Measurements from ENCODE around the gene RHOF. TPM values are rescaled to one million over a fixed set of nuclear protein-coding genes. Genes with fewer than 3 reads are reported as not detected.

RHOF gene
- total and polyA plus RNA-seq, 2 of the 13 experiments (the other 11 are each of a cell fraction or from before 2014, with no cell fraction given) = 14.6 to 32.2 TPM

DNA sequence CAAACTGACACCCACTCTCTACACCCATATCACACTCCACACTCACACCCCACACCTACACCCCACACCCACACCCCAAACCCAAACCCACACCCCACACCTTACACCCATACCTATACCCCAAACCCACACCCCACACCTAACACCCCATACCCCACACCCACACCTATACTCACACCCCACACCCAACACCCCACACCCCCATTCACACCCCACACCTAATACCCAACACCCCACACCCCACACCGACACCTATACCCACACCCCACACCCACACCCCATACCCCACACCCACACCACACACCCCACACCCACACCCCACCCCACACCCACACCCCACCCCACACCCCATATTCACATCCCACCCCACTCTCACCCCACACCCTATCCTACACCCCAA is 42.5 kb downstream of the RHOF start:
- no peak overlapping the region for H2AFZ ChIP-seq (ENCODE audit: low read length)
- POLR2A ChIA-PET = no interaction called here
- no peaks in the 10 kb centered on the region for H3K9me3 ChIP-seq (ENCODE audit: low read length)
- no TSS peak for BruUV-seq (replicated peaks)
- no peak overlapping the region for H3K4me3 ChIP-seq (replicated peaks in 1 of 3; ENCODE audit: insufficient read depth in 1 of 3, low read depth in 2 of 3, low read length in 3 of 3)
- CTCF ChIA-PET (ENCODE audit: low intra/inter-chr PET ratio, low total read pairs) = no interaction called here
- no peak for DNase-seq (ENCODE audit: low spot score)
- no peaks in the 10 kb centered on the region for H3K27me3 ChIP-seq (ENCODE audit: control insufficient read depth in 1 of 2, insufficient read depth in 2 of 2, low read length in 2 of 2)
- intact Hi-C loops (cut with micrococcal nuclease; ENCODE audit: unreplicated experiment) = no loop called here
- whole genome bisulfite sequencing (ENCODE audit: low lambda C conversion rate) = 96% methylated on average over 1 of the region's 1 CpG
- H3K4me1 ChIP-seq (ENCODE audit: insufficient read depth, low read length) = peaks cover 49% of the 10 kb centered on the region
- in situ Hi-C loops (cut with HindIII; ENCODE audit: extremely low pct_ligation_motif_present, low pct_unique_long_range_greater_than_20kb) = no loop called here
- ATAC-seq = no peak
- no peak for FAIRE-seq
- no peak for TF ChIP-seq CENPT (CRISPR knock-in tag; IDR thresholded peaks at IDR 0.05; ENCODE audit: low read depth)
- no peak for TF ChIP-seq CCDC6 (CRISPR knock-in tag; IDR thresholded peaks at IDR 0.05)
- TF ChIP-seq, protein P1, sequence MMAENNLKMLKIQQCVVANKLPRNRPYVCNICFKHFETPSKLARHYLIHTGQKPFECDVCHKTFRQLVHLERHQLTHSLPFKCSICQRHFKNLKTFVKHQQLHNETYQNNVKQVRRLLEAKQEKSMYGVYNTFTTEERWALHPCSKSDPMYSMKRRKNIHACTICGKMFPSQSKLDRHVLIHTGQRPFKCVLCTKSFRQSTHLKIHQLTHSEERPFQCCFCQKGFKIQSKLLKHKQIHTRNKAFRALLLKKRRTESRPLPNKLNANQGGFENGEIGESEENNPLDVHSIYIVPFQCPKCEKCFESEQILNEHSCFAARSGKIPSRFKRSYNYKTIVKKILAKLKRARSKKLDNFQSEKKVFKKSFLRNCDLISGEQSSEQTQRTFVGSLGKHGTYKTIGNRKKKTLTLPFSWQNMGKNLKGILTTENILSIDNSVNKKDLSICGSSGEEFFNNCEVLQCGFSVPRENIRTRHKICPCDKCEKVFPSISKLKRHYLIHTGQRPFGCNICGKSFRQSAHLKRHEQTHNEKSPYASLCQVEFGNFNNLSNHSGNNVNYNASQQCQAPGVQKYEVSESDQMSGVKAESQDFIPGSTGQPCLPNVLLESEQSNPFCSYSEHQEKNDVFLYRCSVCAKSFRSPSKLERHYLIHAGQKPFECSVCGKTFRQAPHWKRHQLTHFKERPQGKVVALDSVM (CRISPR knock-in tag; IDR thresholded peaks at IDR 0.05) = no peak
- no peak for TF ChIP-seq SCMH1 (CRISPR knock-in tag; IDR thresholded peaks at IDR 0.05; ENCODE audit: borderline replicate concordance)
- no peak overlapping the region for H3K9ac ChIP-seq (ENCODE audit: insufficient read depth, low read depth, low read length)
- H4K20me1 ChIP-seq (ENCODE audit: insufficient read depth, low read length) = no peaks in the 10 kb centered on the region
- H3K27ac ChIP-seq (ENCODE audit: extremely low read length, insufficient read depth, low read length) = no peak overlapping the region
- peaks cover 3 to 12% of the 10 kb centered on the region in 2 experiments; a peak in 3 of 5 replicates for H3K36me3 ChIP-seq (replicated peaks in 1 of 2; ENCODE audit: control insufficient read depth in 1 of 2, insufficient read depth in 2 of 2, low read length in 2 of 2)
- no peak overlapping the region for H3K4me2 ChIP-seq (ENCODE audit: low read depth, low read length)
- no peaks in the 10 kb centered on the region for H3K79me2 ChIP-seq (ENCODE audit: insufficient read depth, low read length)

DNA sequence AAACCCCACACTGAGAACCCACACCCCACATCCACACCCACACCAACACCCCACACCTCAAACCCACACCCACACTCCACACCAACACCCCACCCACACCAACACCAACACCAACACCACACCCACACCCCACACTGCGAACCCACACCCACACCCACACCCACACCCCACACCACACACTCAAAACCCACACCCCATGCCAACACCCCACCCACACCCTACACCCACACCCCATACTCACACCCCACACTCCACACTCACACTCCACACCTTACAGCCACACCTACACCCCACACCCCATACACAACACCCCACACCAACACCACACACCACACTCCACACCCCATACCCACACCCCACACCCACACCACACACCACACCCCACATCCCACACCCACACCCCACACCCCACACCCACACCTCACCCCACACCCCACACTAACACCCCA is 43.0 kb downstream of the RHOF start:
- TF ChIP-seq, protein P2, sequence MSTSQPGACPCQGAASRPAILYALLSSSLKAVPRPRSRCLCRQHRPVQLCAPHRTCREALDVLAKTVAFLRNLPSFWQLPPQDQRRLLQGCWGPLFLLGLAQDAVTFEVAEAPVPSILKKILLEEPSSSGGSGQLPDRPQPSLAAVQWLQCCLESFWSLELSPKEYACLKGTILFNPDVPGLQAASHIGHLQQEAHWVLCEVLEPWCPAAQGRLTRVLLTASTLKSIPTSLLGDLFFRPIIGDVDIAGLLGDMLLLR (CRISPR knock-in tag; IDR thresholded peaks at IDR 0.05) = no peak
- no peak for TF ChIP-seq HNRNPL (IDR thresholded peaks at IDR 0.05; ENCODE audit: low read depth, low read length)
- TF ChIP-seq PCBP1 (IDR thresholded peaks at IDR 0.05; ENCODE audit: borderline replicate concordance, low read depth, low read length) = peak; percentile 59; the same call in 1 of the 2 replicates
- TF ChIP-seq, protein P3, sequence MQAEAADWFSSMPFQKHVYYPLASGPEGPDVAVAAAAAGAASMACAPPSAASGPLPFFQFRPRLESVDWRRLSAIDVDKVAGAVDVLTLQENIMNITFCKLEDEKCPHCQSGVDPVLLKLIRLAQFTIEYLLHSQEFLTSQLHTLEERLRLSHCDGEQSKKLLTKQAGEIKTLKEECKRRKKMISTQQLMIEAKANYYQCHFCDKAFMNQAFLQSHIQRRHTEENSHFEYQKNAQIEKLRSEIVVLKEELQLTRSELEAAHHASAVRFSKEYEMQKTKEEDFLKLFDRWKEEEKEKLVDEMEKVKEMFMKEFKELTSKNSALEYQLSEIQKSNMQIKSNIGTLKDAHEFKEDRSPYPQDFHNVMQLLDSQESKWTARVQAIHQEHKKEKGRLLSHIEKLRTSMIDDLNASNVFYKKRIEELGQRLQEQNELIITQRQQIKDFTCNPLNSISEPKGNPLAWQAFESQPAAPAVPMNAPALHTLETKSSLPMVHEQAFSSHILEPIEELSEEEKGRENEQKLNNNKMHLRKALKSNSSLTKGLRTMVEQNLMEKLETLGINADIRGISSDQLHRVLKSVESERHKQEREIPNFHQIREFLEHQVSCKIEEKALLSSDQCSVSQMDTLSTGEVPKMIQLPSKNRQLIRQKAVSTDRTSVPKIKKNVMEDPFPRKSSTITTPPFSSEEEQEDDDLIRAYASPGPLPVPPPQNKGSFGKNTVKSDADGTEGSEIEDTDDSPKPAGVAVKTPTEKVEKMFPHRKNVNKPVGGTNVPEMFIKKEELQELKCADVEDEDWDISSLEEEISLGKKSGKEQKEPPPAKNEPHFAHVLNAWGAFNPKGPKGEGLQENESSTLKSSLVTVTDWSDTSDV (CRISPR knock-in tag; IDR thresholded peaks at IDR 0.05) = no peak
- FAIRE-seq (no peak), DNase-seq (ENCODE audit: low spot score) (no peak), ATAC-seq (no peak)
- no peaks in the 10 kb centered on the region for H3K9me3 ChIP-seq (ENCODE audit: low read length)
- intact Hi-C loops (cut with micrococcal nuclease; ENCODE audit: unreplicated experiment) (no loop called here), in situ Hi-C loops (cut with HindIII; ENCODE audit: extremely low pct_ligation_motif_present, low pct_unique_long_range_greater_than_20kb) (no loop called here)
- CTCF ChIA-PET (ENCODE audit: low intra/inter-chr PET ratio, low total read pairs) = no interaction called here
- no peaks in the 10 kb centered on the region for H3K79me2 ChIP-seq (ENCODE audit: insufficient read depth, low read length)
- H3K4me1 ChIP-seq (ENCODE audit: insufficient read depth, low read length) = peaks cover 49% of the 10 kb centered on the region
- no peaks in the 10 kb centered on the region for H4K20me1 ChIP-seq (ENCODE audit: insufficient read depth, low read length)
- 0% methylated on average over 1 of the region's 1 CpG for WGBS (ENCODE audit: low lambda C conversion rate)
- POLR2A ChIA-PET = no interaction called here
- no peak overlapping the region for H3K27ac ChIP-seq (ENCODE audit: extremely low read length, insufficient read depth, low read length)
- no peak overlapping the region for H3K4me3 ChIP-seq (replicated peaks in 1 of 3; ENCODE audit: insufficient read depth in 1 of 3, low read depth in 2 of 3, low read length in 3 of 3)
- no TSS peak for BruUV-seq (replicated peaks)
- H2AFZ ChIP-seq (ENCODE audit: low read length) = no peak overlapping the region
- no peaks in the 10 kb centered on the region for H3K27me3 ChIP-seq (ENCODE audit: control insufficient read depth in 1 of 2, insufficient read depth in 2 of 2, low read length in 2 of 2)
- H3K9ac ChIP-seq (ENCODE audit: insufficient read depth, low read depth, low read length) = no peak overlapping the region
- peaks cover 3 to 12% of the 10 kb centered on the region in 2 experiments; a peak in 3 of 5 replicates for H3K36me3 ChIP-seq (replicated peaks in 1 of 2; ENCODE audit: control insufficient read depth in 1 of 2, insufficient read depth in 2 of 2, low read length in 2 of 2)
- no peak overlapping the region for H3K4me2 ChIP-seq (ENCODE audit: low read depth, low read length)

All from HepG2 (cell line).